Gastroesophageal sphincter (tissue), 3 donors: Measurements from ENCODE around the gene CIP2A.

Experiments
- CTCF ChIP-seq, 4 experiments: fragments of 200-600 bp in 2 of 4; fragments of 450-650 bp in 2 of 4; sonication (generic) in 1 of 4; IDR thresholded peaks; one replicate each; pipeline ENCODE4 v1.5.1; 2017 to 2019; ENCODE audit warnings: antibody characterized with exemption in 4 of 4, mild to moderate bottlenecking in 2 of 4, moderate library complexity in 2 of 4
- EP300 ChIP-seq: sonication (generic); formaldehyde crosslinking; IDR thresholded peaks from one replicate; pipeline ENCODE4 v1.6.1; 2017; ENCODE audit warnings: antibody characterized with exemption, mild to moderate bottlenecking
- POLR2A ChIP-seq, 2 donors: fragments of 450-650 bp; IDR thresholded peaks; one replicate each; pipeline ENCODE4 v1.6.1; 2017; ENCODE audit warnings: antibody characterized with exemption in 2 of 2, mild to moderate bottlenecking in 2 of 2, moderate library complexity in 1 of 2
- POLR2AphosphoS5 ChIP-seq: sonication (generic); formaldehyde crosslinking; IDR thresholded peaks from one replicate; pipeline ENCODE4 v1.6.1; 2017; ENCODE audit warnings: antibody characterized with exemption

- TF ChIP-seq EP300: no peak
- no peak for TF ChIP-seq CTCF (IDR thresholded peaks at IDR 0.05)
- TF ChIP-seq POLR2AphosphoS5: no peak
- TF ChIP-seq POLR2A (IDR thresholded peaks at IDR 0.05): no peak
These were observed 15.8 kb upstream of the CIP2A start for GRCh38 chr3:108605028-108605427.
